ENCODE measurements around the gene TEKT2.

The TEKT2 gene

GRCh38 chr1:36125129-36125991 is 41.5 kb downstream of the TEKT2 start, which contains the start of gene COL8A2:
Gene COL8A2, minus strand, starts transcription at chr1:36125222. Its CDS starts 24,980 bp downstream, at chr1:36100242.
- in situ Hi-C loops (cut with MboI; ENCODE audit: low sequenced_read_pairs), result no loop called here

GRCh38 chr1:36126005-36126716 is 42.3 kb downstream of the TEKT2 start:
- in situ Hi-C loops (cut with MboI; ENCODE audit: low sequenced_read_pairs), result no loop called here

- in situ Hi-C loops (cut with MboI; ENCODE audit: low sequenced_read_pairs), result no loop called here
Observed at GRCh38 chr1:36126797-36127500, 43.1 kb downstream of the TEKT2 start.

- in situ Hi-C loops (cut with MboI; ENCODE audit: low sequenced_read_pairs), result no loop called here
Observed at GRCh38 chr1:36128126-36128904, 44.4 kb downstream of the TEKT2 start.

- in situ Hi-C loops (cut with MboI; ENCODE audit: low sequenced_read_pairs), result no loop called here
Observed at GRCh38 chr1:36128905-36129206, 45.0 kb downstream of the TEKT2 start.

- in situ Hi-C loops (cut with MboI; ENCODE audit: low sequenced_read_pairs), result no loop called here
Observed at GRCh38 chr1:36132029-36132428, 48.1 kb downstream of the TEKT2 start.

GRCh38 chr1:36133484-36133883 is 49.6 kb downstream of the TEKT2 start:
- in situ Hi-C loops (cut with MboI; ENCODE audit: low sequenced_read_pairs), result no loop called here

- in situ Hi-C loops (cut with MboI; ENCODE audit: low sequenced_read_pairs), result no loop called here
Observed at GRCh38 chr1:36134031-36134430, 50.1 kb downstream of the TEKT2 start.

- in situ Hi-C loops (cut with MboI; ENCODE audit: low sequenced_read_pairs), result no loop called here
Observed at GRCh38 chr1:36134505-36135329, 50.8 kb downstream of the TEKT2 start.

- in situ Hi-C loops (cut with MboI; ENCODE audit: low sequenced_read_pairs), result no loop called here
Observed at GRCh38 chr1:36135330-36135667, 51.4 kb downstream of the TEKT2 start.

GRCh38 chr1:36135796-36136195 is 51.9 kb downstream of the TEKT2 start:
- in situ Hi-C loops (cut with MboI; ENCODE audit: low sequenced_read_pairs), result no loop called here

- in situ Hi-C loops (cut with MboI; ENCODE audit: low sequenced_read_pairs), result no loop called here
Observed at GRCh38 chr1:36136535-36136934, 52.6 kb downstream of the TEKT2 start.

GRCh38 chr1:36137226-36137625 is 53.3 kb downstream of the TEKT2 start:
- in situ Hi-C loops (cut with MboI; ENCODE audit: low sequenced_read_pairs), result no loop called here

- in situ Hi-C loops (cut with MboI; ENCODE audit: low sequenced_read_pairs), result no loop called here
Observed at GRCh38 chr1:36137776-36138175, 53.9 kb downstream of the TEKT2 start.
